Tibial nerve (tissue), 4 donors: ENCODE measurements around the gene USP4.

Experiments
- EP300 ChIP-seq, 2 donors: sonication (generic); formaldehyde crosslinking; IDR thresholded peaks; one replicate each; pipeline ENCODE4 v1.6.1; 2017; ENCODE audit warnings: antibody characterized with exemption in 2 of 2, mild to moderate bottlenecking in 1 of 2
- POLR2A ChIP-seq, 2 donors: fragments of 450-650 bp; IDR thresholded peaks; one replicate each; pipeline ENCODE4 v1.6.1; 2017; ENCODE audit warnings: antibody characterized with exemption in 2 of 2, mild to moderate bottlenecking in 2 of 2, moderate library complexity in 2 of 2
- TF ChIP-seq, protein P1 (sequence below), 5 experiments: fragments of 200-600 bp in 3 of 5; fragments of 450-650 bp in 2 of 5; sonication (generic) in 3 of 5; IDR thresholded peaks; one replicate each; pipeline ENCODE4 v1.5.1; 2016 to 2019; ENCODE audit warnings: antibody characterized with exemption in 5 of 5, mild to moderate bottlenecking in 3 of 5, moderate library complexity in 2 of 5

- TF ChIP-seq, protein P1, sequence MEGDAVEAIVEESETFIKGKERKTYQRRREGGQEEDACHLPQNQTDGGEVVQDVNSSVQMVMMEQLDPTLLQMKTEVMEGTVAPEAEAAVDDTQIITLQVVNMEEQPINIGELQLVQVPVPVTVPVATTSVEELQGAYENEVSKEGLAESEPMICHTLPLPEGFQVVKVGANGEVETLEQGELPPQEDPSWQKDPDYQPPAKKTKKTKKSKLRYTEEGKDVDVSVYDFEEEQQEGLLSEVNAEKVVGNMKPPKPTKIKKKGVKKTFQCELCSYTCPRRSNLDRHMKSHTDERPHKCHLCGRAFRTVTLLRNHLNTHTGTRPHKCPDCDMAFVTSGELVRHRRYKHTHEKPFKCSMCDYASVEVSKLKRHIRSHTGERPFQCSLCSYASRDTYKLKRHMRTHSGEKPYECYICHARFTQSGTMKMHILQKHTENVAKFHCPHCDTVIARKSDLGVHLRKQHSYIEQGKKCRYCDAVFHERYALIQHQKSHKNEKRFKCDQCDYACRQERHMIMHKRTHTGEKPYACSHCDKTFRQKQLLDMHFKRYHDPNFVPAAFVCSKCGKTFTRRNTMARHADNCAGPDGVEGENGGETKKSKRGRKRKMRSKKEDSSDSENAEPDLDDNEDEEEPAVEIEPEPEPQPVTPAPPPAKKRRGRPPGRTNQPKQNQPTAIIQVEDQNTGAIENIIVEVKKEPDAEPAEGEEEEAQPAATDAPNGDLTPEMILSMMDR (IDR thresholded peaks at IDR 0.05) = no peak
- TF ChIP-seq EP300 (IDR thresholded peaks at IDR 0.05) (no peak), POLR2A (IDR thresholded peaks at IDR 0.05) (no peak)
Measured at GRCh38 chr3:49266410-49267095, 73.3 kb downstream of the USP4 start.
